GM18517 (cell line): Measurements from ENCODE around the gene SMARCC1.

ENCODE experiments used
- ATAC-seq: cut with Tn5 transposase; IDR thresholded peaks from one replicate; pipeline ENCODE4 v1.9.1; 2021; ENCODE audit warnings: mild to moderate bottlenecking, moderate library complexity; ENCODE audit not compliant: unreplicated experiment

The SMARCC1 gene

DNA sequence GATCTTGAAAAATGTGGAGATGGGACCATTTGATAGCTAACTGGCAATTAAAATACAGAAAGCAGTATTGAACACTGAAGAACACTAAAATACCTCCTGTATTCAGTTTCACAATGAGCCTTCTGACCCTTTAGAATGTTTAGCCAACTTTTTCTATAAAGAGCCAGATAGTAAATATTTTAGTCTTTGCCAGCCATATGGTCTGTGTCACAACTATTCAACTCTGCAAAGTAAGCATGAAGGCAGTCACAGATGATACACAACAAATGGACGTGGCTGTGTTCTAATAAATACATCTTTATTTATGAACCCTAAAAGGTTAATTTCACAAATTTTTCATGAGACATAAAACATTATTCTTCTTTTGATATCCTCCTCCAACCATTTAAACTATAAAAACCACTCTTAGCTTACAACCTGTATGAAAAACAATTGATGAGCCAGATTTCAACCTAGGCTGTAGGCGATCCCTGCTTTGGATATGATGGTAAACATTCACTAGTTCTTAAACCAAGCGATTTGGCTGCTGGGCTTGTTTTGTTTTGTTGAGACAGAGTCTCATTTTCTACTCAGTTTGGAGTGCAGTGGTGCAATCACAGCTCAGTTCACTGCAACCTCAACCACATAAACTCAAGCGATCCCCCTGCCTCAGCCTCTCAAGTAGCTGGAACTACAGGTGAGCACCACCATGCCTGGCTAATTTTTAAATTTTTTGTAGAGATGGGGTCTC, 189.5 kb downstream of the SMARCC1 start:
- ATAC-seq: no peak

DNA sequence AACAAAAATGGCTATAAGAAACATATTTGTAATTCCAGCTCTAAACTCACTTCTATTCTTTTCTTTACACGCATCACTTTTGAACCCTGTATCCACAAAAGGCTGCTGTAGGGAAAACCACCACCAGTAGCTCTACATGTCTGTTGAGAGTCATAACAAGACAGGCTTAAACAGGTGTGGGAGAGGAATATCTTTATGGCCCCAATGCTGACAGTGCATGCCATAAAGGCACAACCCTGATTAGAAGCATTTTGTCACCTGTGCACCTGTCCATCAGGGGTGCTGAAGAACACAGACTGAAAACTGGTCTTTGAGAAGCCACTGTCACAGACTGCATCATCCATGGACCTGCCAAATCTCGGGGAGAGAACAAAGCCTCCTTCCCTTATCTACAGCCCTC, 191.5 kb downstream of the SMARCC1 start:
- ATAC-seq: no peak

DNA sequence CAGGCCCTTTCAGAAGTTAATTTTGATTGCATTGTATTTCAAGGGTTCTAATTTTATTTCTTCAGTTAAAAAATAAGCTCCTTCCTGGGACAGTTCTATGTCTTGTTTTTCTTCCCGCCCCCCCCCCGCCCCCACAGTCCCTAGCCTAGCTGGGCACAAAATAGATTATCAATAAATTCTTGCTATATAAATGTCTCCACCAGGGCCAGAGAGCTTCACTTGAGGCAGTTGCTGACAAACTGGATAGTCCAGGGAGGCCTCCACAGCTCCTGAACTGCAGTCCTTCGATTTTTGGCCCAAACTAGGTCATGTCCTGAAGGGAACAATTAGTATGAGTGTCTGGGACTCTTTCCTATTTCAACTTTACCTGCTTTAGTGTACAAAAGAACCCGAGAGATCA, 193.1 kb downstream of the SMARCC1 start:
- ATAC-seq: no peak

DNA sequence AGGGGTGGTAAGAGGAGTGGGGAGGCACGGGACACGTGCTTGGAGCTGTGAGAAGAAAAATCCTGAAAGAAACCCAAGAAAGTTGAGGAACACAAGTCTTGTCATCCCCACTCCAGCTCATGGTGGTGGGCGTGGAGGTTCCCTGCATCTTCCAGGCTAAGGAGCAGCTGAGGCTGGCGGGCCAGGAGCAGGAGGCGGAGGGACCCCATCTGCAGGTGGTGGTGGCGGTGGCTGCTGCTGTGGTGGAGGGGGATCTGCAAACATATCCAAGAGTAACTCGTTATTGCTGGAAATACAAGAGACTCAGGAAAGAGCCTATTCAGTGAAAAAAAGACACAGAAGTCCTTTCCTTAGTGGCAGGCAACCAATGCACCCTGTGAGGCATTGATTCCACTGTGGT, 193.6 kb downstream of the SMARCC1 start:
- ATAC-seq: no peak

DNA sequence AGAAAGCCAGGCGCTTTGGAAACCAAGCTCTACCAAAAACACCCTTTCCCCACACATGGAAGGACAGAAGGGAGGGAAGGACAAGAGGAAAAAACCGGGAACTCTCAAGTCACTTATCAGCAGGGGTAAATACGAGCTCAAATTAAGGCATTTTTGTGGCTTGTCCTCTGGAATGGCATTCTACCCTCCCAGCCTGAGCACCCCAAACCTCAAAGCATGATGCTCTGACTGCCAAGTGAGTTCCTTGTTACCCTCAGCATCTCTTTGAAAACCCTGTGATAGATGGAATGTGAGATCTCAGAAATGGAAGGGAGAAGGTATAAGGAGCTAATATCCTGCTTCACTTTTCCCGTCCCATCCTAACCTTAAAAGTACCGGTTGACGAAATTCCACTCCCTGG, 194.9 kb downstream of the SMARCC1 start:
- ATAC-seq: no peak

DNA sequence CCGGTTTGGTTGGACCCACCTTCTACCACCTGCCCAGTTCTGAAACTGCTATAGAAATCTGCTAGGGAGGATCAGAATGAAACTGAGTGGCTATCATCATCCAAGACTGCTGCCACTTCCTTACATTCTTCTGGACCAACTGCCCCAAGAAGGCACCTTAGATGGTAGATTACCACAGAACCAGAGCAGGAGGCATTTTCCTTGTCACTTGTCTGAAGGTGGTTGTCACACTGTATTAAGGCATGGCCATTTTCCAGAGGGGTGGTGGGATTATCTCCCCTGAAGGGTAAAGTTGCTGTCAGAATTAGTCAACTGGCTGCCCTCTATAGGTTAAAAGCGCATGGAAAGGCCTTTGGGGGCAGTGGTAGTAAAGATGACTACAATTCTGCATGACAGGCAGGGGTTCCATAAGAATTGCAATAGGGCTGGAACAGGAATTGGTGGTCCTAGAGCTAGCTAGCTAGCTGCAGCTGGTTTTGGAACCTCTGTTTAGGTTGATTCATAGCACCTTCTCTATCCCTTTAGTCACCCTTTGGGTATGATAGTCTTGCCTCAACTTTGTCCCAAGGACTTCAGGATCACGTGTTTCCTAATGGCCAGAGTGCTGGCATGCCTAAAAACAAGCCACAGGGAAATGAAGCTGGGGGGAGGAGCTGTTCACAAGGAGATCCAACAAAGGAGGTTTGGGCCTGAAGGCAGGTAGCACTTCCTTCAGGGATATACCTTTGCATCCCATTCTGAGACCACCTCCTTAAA, 198.2 kb downstream of the SMARCC1 start:
- no peak for ATAC-seq

DNA sequence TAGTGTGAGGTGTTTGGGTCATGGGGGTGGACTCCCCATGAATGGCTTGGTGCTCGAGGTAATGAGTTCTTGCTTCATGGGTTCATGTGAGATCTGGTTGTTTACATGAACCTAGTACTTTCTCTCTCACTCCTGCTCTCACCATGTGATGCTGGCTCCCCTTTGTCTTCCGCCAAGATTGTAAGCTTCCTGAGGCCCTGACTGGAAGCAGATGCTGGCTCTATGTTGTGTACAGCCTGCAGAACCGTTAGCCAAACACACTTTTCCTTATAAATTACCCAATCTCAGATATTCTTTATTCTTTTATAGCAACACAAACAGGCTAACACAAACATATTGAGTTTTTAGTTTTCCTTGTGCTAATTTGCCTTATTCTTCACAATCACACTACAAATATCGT, 199.9 kb downstream of the SMARCC1 start:
- ATAC-seq: no peak

DNA sequence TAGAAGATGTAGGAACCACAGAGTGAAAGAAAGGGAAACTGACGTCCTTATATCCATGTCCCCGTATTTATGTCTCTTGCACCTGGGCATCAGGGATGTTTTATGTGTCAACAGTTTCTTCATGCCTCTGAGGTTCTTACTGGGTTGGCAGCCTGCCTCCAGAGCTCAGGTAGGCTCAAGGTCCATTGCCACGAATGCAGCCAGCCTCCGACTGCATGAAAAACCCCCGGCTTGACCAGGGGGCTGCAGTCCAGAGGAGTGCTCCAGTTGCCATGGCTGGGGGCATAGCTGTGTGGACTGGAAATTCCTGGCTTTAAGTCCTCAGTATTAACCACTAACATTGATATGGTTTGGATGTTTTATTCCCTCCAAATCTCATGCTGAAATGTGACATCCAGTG, 200.3 kb downstream of the SMARCC1 start:
- no peak for ATAC-seq

DNA sequence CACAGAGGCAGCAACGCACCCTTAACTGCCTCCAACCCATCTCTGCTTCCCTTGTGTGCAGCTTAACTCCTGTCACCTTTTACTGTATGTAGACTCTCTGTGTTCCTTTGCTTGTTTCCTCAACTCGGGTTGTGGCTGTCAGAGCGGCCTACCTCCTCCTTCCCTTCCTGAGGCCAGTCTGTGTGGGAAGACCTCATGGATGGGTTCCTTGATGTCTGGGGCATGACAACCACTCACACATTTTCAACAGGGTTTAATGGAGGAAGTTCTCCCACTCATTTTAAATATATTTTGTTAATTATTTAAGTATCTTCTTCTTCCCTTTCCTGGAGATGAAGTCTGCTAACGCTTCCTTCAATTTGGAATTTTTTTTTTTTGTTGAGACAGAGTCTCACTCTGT, 201.2 kb downstream of the SMARCC1 start:
- no peak for ATAC-seq

DNA sequence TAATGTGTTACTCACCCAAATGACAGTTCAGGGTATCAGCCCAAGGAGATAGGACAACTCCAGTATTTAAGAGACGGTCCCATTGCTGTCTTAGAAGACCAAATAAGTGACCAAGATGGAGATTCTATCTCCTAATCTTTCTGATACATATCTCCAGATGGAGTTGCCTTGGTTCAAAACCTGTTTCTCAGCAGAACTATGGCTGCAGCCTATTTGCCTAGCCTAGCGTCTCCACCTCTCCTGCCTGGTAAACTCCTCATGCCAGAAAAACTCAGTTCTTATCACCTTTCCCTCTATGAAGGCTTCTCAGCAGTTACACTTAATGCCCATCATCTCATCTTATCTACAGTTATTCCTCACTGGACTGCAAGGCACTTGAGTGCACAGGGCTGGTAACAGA, 201.8 kb downstream of the SMARCC1 start:
- no peak for ATAC-seq

DNA sequence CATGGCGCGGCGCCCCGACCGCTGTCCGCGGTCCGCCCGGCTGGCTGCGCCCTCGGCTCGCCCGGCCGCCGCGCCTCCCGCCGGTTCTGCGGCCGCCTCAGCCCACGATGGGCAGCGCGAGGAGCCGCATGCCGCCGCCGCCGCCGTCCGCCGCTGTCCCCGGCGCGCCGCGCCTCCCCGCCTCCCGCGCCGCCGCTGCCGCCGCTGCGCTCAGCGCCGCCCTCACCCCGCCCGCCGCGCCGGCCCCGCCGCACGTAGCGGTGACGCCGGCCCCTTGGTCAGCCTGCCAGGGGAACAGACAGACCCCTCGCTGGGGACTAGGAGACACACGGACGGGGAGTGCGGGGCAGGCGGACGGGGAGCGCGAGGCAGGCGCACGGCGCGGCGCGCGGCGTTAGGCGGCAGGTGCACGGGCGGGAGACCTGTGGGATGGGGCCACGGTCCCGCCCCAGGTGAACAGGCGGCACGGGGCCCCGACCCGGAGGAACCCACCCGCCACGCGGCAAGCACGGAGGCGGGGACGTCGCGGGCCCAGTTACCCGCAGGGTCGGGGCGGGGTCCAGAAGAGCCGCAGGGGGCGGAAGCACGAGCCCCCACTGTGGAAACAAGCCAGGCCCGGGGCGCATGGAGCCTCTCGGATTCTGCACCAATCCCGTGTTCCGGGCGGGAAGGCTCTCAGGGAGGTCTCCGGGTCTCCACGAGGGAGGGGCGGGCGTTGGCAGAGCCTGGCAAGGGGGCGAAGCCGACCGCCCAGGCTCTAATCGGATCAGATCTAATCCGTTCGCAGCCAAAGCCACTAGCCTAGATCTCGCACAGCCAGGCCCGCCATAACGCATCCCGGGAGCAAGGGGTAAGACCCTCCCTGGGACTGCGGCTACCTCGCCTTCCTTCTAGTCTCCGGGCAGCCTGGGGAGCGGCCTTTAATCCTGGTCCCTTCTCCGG, 202.7 kb downstream of the SMARCC1 start, which contains the start of gene CSPG5:
Gene CSPG5 (minus strand): TSS at position 175 of the 942 bp plus-strand sequence. CDS start 172 bp downstream, at position 3.
- no peak for ATAC-seq

DNA sequence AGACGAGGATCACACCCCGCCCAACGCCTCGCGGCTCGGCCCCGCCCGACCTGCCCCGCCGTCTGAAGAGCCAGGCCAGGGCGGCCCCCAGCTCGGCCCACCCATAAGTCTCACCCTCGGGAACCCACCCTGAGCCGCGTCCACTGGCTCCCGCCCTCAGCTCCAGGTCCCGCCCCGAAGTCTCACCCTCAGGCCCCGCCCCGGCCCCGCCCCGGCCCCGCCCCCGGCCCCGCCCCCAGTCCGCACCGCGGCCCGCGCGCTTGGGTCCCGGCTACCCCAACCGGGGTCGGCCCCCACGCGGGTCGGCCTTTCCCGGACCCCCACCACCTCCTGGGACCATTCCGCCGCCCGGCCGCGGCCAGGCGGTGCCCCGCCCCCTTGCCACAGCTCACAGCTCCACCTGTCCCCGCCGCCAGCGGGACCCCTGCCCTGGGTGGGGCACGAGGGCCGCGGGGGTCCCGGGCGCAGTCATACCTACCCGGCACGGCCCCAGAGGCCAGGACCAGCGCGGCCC, 203.5 kb downstream of the SMARCC1 start:
- no peak for ATAC-seq

DNA sequence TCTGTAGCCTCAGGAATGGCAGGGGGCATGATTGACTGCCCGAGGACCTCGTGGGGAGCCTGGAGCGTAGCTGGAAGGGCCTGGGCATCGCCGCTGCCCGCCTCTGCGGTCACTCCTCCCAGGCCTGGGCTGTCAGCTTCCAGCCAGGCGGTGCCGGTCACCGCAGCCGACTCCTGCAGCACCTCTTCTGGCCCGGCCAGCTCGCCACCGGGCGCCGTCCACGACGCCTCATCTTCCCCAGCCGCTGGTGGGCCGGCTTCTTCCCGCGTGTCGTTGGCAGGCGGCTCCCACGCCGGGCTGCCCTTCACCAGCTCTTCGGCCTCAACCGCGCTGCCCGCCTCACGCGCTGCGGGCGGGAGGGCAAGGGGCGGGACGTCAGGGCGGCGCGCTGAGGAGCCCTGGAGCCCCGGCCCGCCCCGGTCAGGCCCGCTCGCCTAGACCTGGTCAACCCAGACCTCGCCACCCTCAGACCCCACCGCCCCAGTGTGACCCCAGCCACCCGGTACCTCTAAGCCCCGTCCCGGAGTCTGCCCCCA, 204.0 kb downstream of the SMARCC1 start:
- no peak for ATAC-seq

DNA sequence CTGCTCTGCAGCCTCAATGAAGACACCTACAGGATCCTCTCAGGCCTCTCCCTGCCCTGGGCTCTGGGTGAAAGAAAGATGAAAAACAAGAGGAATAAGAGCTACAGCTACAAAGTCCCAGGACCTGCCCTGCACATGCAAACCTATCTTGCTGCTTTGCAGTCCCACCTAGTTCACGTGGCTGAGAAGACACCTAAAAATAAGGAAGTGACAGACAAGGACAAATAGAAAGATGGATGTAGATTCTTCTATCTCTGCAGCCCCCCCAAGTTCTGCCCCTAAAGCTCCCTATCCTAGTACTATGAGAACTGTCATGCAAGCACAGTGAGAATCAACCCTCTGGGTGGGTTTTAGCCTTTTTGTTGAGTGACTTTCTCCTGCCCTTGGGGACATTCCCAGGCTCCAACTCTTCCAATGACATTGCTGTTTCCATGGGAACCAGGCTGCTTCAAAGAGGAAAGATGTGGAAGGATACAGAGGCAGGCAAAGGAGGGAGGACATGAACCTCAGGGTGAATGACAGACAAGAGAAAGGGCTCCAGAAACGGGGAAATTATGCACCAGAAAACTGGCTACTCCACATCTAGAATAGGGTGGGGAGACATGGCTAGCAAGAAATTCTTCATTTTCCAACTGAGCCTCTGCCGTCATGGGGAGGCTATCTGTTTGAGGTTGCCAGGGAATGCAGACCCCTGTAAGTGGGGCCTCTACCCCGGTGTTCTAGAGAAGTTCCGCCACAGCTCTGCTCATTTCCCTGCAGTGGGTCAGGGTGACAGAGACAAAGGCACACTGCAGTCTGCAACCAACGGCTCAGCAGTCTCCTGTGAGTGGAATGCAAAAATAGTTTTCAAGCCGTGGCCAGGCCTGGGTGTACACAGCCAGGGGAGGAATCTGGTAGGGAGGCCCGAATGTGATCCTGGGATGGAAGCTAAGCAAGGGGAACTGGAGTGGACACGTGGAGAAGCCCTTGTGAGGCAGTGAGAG, 208.2 kb downstream of the SMARCC1 start:
- no peak for ATAC-seq

DNA sequence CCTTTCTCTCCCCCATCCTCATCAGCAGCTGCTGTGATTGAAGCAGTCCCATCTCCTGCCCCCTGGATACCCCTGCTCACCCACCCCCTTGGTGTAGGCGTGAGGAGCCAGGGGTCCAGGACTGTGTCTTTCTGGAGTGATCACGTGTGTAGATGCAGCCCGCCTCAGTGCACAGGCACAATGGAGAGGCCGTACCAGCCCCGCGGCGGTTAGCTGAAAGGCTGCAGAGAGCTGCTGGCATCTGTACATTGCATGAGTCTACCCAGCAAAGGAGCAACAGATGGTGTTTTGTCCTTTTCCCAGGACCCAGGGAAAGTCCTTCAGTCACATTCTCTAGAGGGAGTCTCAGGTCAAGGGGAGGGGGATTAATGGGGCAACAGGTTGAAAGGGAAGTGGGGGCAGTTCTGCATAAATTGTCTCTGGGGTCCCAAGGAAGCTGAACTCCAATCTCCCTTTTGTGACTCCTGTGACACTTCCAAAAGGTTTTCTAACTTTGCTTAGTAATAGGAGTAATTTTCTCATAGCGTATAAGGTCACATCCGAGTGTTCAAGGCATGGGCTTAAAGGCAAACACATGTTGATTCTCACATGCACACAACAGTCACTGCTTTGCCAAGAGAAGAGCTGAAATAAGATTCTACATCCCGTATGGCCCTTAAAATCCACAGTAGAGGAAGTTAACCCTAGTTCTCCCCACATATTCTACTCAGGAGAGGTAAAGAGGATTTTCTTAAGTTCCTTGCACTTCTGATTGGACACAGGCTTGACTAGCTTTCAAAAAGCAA, 210.1 kb downstream of the SMARCC1 start:
- ATAC-seq: no peak

DNA sequence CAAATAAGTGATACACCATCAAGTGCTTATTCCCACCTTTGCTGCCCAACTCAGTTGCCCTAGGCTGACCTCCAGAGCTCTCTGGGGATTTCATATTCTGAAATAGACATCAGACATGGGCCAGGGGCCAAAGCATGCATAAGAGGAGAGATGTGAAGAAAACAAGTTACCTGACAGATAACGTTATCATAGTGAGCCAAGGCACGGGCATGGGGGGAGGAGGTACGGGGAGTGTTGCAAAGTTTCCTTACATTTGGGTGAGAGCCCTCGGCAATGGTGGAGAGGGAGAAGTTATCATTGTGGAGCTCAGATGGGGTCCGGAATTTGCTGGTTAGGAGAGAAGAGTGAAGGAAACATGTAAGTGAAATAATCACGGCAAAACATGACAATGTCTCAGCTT, 212.8 kb downstream of the SMARCC1 start:
- no peak for ATAC-seq

DNA sequence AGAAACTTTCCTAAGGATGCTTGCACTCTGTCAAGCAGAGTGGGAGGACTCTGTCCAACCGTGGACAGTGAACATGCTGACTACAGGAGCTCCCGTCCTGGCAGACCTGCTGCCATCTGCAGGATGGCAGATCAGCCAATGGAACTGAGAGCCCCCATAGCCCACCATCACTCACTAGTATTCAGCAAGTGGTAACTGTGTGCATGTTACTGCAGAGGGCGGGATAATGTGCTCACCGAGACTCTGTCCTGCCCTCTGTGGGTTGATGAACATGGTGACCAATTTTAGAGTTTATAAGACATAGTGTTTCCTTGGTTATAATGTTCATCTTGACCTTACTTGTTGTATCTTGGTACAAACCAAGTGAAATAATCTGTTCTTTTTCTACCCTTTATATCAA, 214.5 kb downstream of the SMARCC1 start:
- no peak for ATAC-seq

DNA sequence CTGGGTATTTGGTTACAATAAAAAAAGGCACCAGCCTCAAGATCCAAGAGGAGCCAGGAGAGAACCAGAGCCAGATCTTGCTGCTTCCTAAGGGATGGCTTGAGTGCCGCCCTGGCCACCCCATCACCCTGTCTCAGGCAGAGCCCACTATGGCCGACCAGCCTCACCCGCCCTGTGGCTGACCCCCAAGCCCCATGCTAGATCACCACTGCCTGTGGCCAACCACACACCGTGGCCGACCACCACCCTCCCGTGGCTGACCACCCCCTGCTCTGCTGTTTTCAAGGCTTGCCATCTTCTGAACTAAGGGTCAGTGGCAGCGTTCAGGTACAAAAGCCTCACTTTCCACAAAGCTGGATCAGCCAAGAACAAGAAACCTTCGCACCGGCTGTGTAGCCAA, 215.0 kb downstream of the SMARCC1 start:
- no peak for ATAC-seq
